Cardiac muscle cell (in vitro differentiated cells and primary cell): Measurements from ENCODE around the gene KIRREL3. TPM values are rescaled to one million over a fixed set of nuclear protein-coding genes. Genes with fewer than 3 reads are reported as not detected.

ENCODE experiments used
- DNase-seq, 2 donors: peaks; one replicate each; pipeline versions ENCODE4 v3.0.0 to v3.0.0-alpha.2; 2010 to 2017; ENCODE audit warnings: low read depth in 1 of 2, low spot score in 1 of 2
- H3K27ac ChIP-seq: fragments of 200-600 bp; sonication (generic); 2 replicates; pipeline ENCODE4 v1.5.1; 2016
- H3K27me3 ChIP-seq: fragments of 200-600 bp; sonication (generic); 2 replicates; pipeline ENCODE4 v1.6.0; 2016; ENCODE audit warnings: control low read depth
- H3K36me3 ChIP-seq: fragments of 200-600 bp; sonication (generic); 2 replicates; pipeline ENCODE4 v1.5.1; 2016; ENCODE audit warnings: control low read depth
- H3K4me1 ChIP-seq: fragments of 200-600 bp; sonication (generic); 2 replicates; pipeline ENCODE4 v1.8.1; 2017; ENCODE audit warnings: low read depth, mild to moderate bottlenecking, mixed run types
- H3K4me3 ChIP-seq: fragments of 200-600 bp; sonication (generic); 2 replicates; pipeline ENCODE4 v1.5.1; 2016; ENCODE audit warnings: mild to moderate bottlenecking
- H3K9me3 ChIP-seq: fragments of 200-600 bp; sonication (generic); 2 replicates; pipeline ENCODE4 v1.5.1; 2017; ENCODE audit warnings: low read depth, mild to moderate bottlenecking, control low read depth
- polyA plus RNA-seq: library from polyadenylated mRNA; unstranded; fragments of >200 nt; fragmentation: Nextera tagmentation; extraction: Ambion mirVana; gene quantifications from 2 replicates; pipeline ENCODE4 v1.2.1, GENCODE V29; 2016
- total RNA-seq: library from RNA; depleted of rRNA; stranded (reverse); fragments of >200 nt; gene quantifications from 2 replicates; pipeline ENCODE4 v1.2.3, GENCODE V29; 2016
- TF ChIP-seq, protein P1 (sequence below): IDR thresholded peaks from 2 replicates; pipeline ENCODE4 v1.5.1; 2012; ENCODE audit warnings: low read depth, mild to moderate bottlenecking, low read length

KIRREL3 gene
- total and polyA plus RNA-seq, 2 experiments from 2014 or later = 0.12 to 0.89 TPM

DNA sequence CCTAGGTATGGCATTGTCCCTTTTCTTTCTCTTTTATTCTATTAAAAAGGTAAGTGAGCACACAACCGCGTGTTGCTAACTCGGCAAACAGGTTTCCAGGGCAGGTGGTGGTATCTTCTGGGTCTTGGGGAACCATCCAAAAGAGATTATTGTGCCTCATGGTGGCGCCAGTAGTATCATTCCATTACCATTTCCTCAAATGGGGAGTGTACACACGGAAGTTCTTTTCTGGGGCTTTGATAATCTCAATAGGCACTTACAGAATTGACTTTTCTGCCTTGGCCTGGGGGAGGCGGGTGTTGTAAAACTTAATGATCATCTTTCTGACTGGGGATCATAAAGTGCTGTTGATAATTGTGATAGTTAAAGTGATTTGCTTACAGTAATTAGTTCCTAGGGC, 234.1 kb downstream of the KIRREL3 start:
- no peak for DNase-seq
- Histone ChIP-seq H3K9me3 (no peaks in the 10 kb centered on the region), H3K4me3 (no peak overlapping the region), H3K27me3 (peaks cover 11% of the 10 kb centered on the region), H3K36me3 (no peaks in the 10 kb centered on the region), H3K27ac (no peak overlapping the region), H3K4me1 (no peaks in the 10 kb centered on the region)
- TF ChIP-seq, protein P1, sequence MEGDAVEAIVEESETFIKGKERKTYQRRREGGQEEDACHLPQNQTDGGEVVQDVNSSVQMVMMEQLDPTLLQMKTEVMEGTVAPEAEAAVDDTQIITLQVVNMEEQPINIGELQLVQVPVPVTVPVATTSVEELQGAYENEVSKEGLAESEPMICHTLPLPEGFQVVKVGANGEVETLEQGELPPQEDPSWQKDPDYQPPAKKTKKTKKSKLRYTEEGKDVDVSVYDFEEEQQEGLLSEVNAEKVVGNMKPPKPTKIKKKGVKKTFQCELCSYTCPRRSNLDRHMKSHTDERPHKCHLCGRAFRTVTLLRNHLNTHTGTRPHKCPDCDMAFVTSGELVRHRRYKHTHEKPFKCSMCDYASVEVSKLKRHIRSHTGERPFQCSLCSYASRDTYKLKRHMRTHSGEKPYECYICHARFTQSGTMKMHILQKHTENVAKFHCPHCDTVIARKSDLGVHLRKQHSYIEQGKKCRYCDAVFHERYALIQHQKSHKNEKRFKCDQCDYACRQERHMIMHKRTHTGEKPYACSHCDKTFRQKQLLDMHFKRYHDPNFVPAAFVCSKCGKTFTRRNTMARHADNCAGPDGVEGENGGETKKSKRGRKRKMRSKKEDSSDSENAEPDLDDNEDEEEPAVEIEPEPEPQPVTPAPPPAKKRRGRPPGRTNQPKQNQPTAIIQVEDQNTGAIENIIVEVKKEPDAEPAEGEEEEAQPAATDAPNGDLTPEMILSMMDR = no peak

DNA sequence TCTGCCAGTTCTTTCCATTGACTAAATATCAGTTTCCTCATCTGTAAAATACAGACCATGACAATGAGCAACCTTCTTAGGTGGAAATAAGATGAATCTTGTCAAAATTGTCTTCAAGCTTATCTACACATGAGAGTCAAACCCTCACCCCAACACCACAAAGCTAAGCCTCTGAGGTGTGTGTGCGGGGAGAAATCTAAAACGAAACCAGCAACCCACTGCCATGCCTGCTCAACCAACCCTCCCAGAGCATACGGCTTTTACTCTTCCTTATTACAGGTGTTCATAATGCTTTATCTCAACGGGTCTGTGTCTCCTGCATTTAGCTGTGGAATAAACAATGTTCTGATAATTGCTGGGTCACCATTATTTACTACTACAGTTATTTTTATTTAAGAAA, 235.4 kb downstream of the KIRREL3 start:
- no peaks in the 10 kb centered on the region for H3K36me3 ChIP-seq
- H3K27me3 ChIP-seq = peaks cover 8% of the 10 kb centered on the region
- TF ChIP-seq, protein P1 = no peak
- H3K9me3 ChIP-seq = no peaks in the 10 kb centered on the region
- H3K4me3 ChIP-seq = no peak overlapping the region
- H3K4me1 ChIP-seq = no peaks in the 10 kb centered on the region
- no peak overlapping the region for H3K27ac ChIP-seq
- DNase-seq = no peak

DNA sequence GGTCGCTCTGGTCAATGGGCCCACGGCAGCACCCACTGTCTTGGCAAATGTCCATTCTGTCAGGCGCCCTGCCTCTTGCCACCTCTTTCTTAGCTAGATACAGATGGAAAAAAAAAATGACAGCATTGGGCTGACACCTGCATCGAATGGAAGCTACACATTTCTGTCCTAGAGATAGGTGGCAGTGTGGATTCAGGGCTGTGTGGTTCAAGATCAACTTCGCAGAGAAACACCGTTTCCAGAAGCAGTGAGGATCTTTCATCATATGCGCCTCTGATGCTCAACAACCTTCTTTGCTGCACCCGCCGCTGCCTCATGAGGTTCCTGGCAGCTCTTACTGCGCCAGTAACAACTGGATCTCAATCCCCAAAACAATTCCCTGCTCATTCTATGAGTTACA, 236.3 kb downstream of the KIRREL3 start:
- H3K27ac ChIP-seq = no peak overlapping the region
- H3K4me1 ChIP-seq = no peaks in the 10 kb centered on the region
- no peak for DNase-seq
- H3K9me3 ChIP-seq = no peaks in the 10 kb centered on the region
- peaks cover 3% of the 10 kb centered on the region for H3K27me3 ChIP-seq
- TF ChIP-seq, protein P1 = no peak
- no peaks in the 10 kb centered on the region for H3K36me3 ChIP-seq
- H3K4me3 ChIP-seq = no peak overlapping the region

GRCh38 chr11:126756855-126757254, 243.7 kb downstream of the KIRREL3 start:
- no peaks in the 10 kb centered on the region for H3K4me1 ChIP-seq
- no peaks in the 10 kb centered on the region for H3K27me3 ChIP-seq
- no peak overlapping the region for H3K4me3 ChIP-seq
- H3K9me3 ChIP-seq = no peaks in the 10 kb centered on the region
- DNase-seq = no peak
- TF ChIP-seq, protein P1 = no peak
- no peak overlapping the region for H3K27ac ChIP-seq
- no peaks in the 10 kb centered on the region for H3K36me3 ChIP-seq

- Histone ChIP-seq H3K36me3 (no peaks in the 10 kb centered on the region), H3K27ac (no peak overlapping the region), H3K27me3 (no peaks in the 10 kb centered on the region), H3K4me1 (no peaks in the 10 kb centered on the region), H3K4me3 (no peak overlapping the region), H3K9me3 (no peaks in the 10 kb centered on the region)
- TF ChIP-seq, protein P1 = no peak
- DNase-seq = no peak
These were observed 244.1 kb downstream of the KIRREL3 start for GRCh38 chr11:126756421-126756820.

DNA sequence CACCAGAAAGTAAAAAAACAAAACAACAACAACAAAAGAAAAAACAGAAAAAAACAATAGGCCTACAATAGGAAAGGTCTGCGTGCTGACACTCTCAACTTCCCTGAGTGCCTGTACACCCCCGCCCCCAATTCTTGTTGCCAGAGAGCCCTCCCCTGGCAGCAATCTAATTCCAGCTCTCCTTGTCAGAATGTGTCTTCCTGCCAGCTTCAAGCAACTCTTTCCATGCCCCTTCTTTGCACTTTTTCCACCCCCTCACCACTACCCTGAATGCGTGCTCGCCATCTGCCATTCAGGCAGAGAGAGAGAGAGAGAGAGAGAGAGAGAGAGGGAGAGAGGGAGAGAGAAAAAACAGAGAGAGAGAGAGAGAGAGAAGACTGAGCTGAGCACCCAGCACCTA, 245.0 kb downstream of the KIRREL3 start:
- Histone ChIP-seq H3K4me1 (no peaks in the 10 kb centered on the region), H3K27me3 (no peaks in the 10 kb centered on the region), H3K9me3 (no peaks in the 10 kb centered on the region), H3K27ac (no peak overlapping the region), H3K4me3 (no peak overlapping the region), H3K36me3 (no peaks in the 10 kb centered on the region)
- no peak for DNase-seq
- TF ChIP-seq, protein P1 = no peak
